Measurements from ENCODE around the gene CCDC97. TPM values are rescaled to one million over a fixed set of nuclear protein-coding genes. Genes with fewer than 3 reads are reported as not detected.
"Not testable (repeated sequence)": the region's sequence is repeated elsewhere in the genome, so short reads cannot be mapped to it uniquely, and the experiment has no call there.

The CCDC97 gene
- total RNA-seq, 1 donor from 2014 or later = 4.5 TPM

GRCh38 chr19:41362143-41362847, 52.3 kb downstream of the CCDC97 start:
- DNase-seq (ENCODE audit: low read depth in 2 of 2) = no peak

- DNase-seq (ENCODE audit: low read depth in 2 of 2) = no peak
Observed at GRCh38 chr19:41363371-41363752, 53.4 kb downstream of the CCDC97 start.

DNA sequence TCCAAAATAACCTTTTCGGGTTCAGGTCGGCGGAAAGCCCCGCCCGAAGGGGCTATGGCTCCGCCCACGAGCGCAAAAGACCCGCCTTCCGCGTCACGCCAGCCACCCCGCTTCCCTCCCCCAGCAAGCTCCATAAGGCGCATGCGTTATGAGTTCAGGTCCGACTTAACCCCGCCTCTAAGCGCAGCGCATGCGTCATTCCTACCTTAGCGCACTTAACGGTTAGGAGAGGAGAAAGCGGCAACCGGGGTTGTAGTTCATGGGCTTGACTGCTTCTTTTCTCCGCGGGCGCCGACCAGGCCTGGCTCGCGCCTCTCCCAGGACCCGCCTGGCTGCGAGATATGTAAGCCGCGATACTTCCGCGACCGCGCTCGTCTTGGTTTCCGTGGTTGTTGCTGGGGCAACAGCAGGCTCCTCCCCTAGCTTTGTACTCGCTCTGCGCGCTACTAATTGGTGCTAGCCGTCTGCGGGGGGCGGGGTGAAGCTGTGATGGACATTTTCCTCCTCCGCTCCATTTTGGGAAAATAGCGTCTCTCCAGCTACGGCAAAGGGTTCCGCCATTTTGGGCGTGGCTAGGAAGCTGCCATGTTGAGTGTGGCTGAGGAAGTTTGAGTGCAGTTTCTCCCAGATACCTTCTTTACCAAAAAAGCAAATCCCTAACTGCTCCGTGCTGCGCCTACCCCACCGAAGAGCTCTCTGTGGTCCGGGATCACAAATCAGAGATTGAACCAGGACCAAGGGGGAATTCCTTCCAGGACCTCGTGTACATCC, 54.0 kb downstream of the CCDC97 start, which contains the start of gene B9D2:
Gene B9D2 (minus strand): TSS at position 397 of the 771 bp plus-strand sequence. CDS start 630 bp downstream, outside the sequence.
- peak; percentile 96 to 98 for DNase-seq (ENCODE audit: low read depth in 2 of 2)

GRCh38 chr19:41364524-41365391, 54.8 kb downstream of the CCDC97 start:
- DNase-seq (ENCODE audit: low read depth in 2 of 2) = no peak

GRCh38 chr19:41366089-41366488, 56.1 kb downstream of the CCDC97 start:
- no peak for DNase-seq (ENCODE audit: low read depth in 2 of 2)

- DNase-seq (ENCODE audit: low read depth in 2 of 2) = peak in 1 of 2 donors; percentile 70
Observed at GRCh38 chr19:41367848-41368301, 57.9 kb downstream of the CCDC97 start.

DNA sequence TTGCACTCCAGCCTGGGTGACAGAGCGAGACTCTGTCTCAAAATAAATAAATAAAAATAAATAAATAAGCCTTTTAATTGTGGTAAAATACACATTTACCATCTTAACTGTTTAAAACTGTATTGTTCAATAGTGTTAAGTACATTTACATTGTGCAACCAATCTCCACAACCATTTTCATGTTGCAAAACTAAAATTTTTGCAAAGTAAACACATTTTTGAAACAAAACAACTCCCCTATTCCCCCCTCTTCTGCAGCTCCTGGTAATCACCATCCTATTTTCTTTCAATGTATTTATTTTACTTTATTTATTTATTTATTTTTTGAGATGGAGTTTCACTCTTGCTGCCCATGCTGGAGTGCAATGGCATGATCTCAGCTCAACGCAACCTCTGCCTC, 59.8 kb downstream of the CCDC97 start:
- no peak for DNase-seq (ENCODE audit: low read depth in 2 of 2)

DNA sequence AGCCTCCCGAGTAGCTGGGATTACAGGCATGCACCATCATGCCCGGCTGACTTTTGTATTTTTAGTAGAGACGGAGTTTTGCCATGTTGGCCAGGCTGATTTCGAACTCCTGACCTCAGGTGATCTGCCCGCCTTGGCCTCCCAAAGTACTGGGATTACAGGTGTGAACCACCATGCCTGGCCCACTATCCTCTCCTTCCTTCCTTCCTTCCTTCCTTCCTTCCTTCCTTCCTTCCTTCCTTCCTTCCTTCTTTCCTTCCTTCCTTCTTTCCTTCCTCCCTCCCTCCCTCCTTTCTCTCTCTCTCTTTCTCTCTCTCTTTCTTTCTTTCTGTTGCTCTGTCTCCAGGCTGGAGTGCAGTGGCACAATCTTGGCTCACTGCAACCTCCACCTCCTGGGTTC, 61.1 kb downstream of the CCDC97 start:
- DNase-seq (ENCODE audit: low read depth in 2 of 2) = not testable (repeated sequence)

DNA sequence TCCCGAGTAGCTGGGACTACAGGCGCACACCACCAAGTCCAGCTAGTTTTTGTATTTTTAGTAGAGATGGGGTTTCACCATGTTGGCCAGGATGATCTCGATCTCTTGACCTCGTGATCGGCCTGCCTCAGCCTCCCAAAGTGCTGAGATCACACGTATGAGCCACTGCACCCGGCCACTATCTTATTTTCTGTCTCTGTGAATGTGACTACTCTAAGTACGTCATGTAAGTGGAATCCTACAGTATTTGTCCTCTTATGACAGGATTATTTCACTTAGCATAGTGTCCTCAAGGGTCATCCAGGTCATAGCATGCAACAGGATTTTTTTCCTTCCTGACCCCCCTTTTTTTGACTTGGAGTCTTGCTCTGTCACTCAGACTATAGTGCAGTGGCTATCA, 61.6 kb downstream of the CCDC97 start:
- DNase-seq (ENCODE audit: low read depth in 2 of 2) = no peak

DNA sequence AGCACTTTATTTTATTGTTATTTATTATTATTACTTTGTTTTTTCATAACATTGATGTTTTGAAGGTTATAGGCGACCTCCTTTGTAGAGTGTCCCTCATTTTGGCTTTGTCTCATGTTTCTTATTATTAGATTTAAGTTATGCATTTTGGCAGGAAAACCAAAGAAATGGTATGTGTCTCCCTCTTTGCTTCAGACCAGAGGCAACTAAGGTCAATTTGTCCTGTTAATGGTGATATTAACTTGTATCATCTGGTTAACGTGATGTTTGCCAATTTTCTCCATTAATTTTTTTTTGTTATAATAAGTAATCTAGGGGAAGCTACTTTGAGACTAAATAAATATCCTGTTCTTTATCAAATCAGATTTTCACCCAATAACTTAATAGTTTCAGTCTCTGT, 62.5 kb downstream of the CCDC97 start:
- no peak for DNase-seq (ENCODE audit: low read depth in 2 of 2)

GRCh38 chr19:41373993-41374392, 64.0 kb downstream of the CCDC97 start:
- peak in 1 of 2 donors; percentile 66 for DNase-seq (ENCODE audit: low read depth in 2 of 2)

Other genes with a start within 250 kb of the CCDC97 start
- gene CYP2A13, start 221.7 kb upstream of the CCDC97 start, total RNA-seq = not detected in 2 replicates
- gene CYP2F1, start 195.7 kb upstream of the CCDC97 start, total RNA-seq = not detected in 2 replicates
- gene CYP2S1, start 117.0 kb upstream of the CCDC97 start, total RNA-seq = 0.38 and 0.39 TPM in 2 replicates
- gene AXL, start 90.9 kb upstream of the CCDC97 start, total RNA-seq = 5.8 and 24.9 TPM in 2 replicates
- 49.6 and 64.0 TPM in 2 replicates for gene HNRNPUL1, start 45.8 kb upstream of the CCDC97 start, total RNA-seq
- 20.8 and 67.1 TPM in 2 replicates for gene TGFB1, start 43.8 kb downstream of the CCDC97 start, total RNA-seq
- 5.9 and 6.7 TPM in 2 replicates for gene B9D2, start 54.0 kb downstream of the CCDC97 start, total RNA-seq
- gene TMEM91, start 66.4 kb downstream of the CCDC97 start, total RNA-seq = 2.5 and 3.9 TPM in 2 replicates
- gene EXOSC5, start 87.2 kb downstream of the CCDC97 start, total RNA-seq = 13.8 and 15.7 TPM in 2 replicates
- gene BCKDHA, start 87.6 kb downstream of the CCDC97 start, total RNA-seq = 35.8 and 49.2 TPM in 2 replicates
- 1.9 and 2.9 TPM in 2 replicates for gene B3GNT8, start 117.2 kb downstream of the CCDC97 start, total RNA-seq
- 36.7 and 41.6 TPM in 2 replicates for gene DMAC2, start 129.7 kb downstream of the CCDC97 start, total RNA-seq
- gene ERICH4, start 133.0 kb downstream of the CCDC97 start, total RNA-seq = not detected in 2 replicates